Heart left ventricle (tissue), 16 donors: ENCODE data around the gene SYNJ1. TPM values are rescaled to one million over a fixed set of nuclear protein-coding genes. Genes with fewer than 3 reads are reported as not detected.
"Not testable (repeated sequence)": the region's sequence is repeated elsewhere in the genome, so short reads cannot be mapped to it uniquely, and the experiment has no call there.

Experiments
- ATAC-seq, 4 donors: fragments of 200-7000 bp; cut with Tn5 transposase; one replicate each; pipeline ENCODE4 v1.9.1; 2020 to 2022; ENCODE audit warnings: moderate library complexity in 4 of 4, mild to moderate bottlenecking in 3 of 4, moderate number of reproducible peaks in 1 of 4
- DNase-seq, 5 donors: peaks; one replicate each; pipeline ENCODE4 v3.0.0-alpha.2; 2020
- H3K27ac ChIP-seq, 12 donors: fragments of 200-600 bp; sonication (generic) in 4 of 12; one replicate each; pipeline versions ENCODE4 v1.5.0 to v1.8.0; 2016 to 2022; ENCODE audit warnings: mild to moderate bottlenecking in 2 of 12
- H3K27me3 ChIP-seq, 9 donors: fragments of 200-600 bp; sonication (generic) in 2 of 9; one replicate each; pipeline versions ENCODE4 v1.5.1 to v1.8.0; 2016 to 2022; ENCODE audit warnings: mild to moderate bottlenecking in 3 of 9
- H3K36me3 ChIP-seq, 9 donors: fragments of 200-600 bp; sonication (generic) in 2 of 9; one replicate each; pipeline versions ENCODE4 v1.5.0 to v1.8.0; 2018 to 2022; ENCODE audit warnings: mild to moderate bottlenecking in 2 of 9
- H3K4me1 ChIP-seq, 12 donors: fragments of 200-600 bp; sonication (generic) in 4 of 12; one replicate each; pipeline versions ENCODE4 v1.5.0 to v1.8.0; 2016 to 2022; ENCODE audit warnings: mild to moderate bottlenecking in 3 of 12
- H3K4me3 ChIP-seq, 12 donors: fragments of 200-600 bp; sonication (generic) in 4 of 12; one replicate each; pipeline versions ENCODE4 v1.5.0 to v1.8.0; 2017 to 2022; ENCODE audit warnings: mild to moderate bottlenecking in 9 of 12, moderate library complexity in 4 of 12
- H3K9me3 ChIP-seq, 12 donors: fragments of 200-600 bp; sonication (generic) in 4 of 12; one replicate each; pipeline versions ENCODE4 v1.5.0 to v1.8.0; 2016 to 2022; ENCODE audit warnings: mild to moderate bottlenecking in 1 of 12
- CTCF ChIP-seq, 12 donors: fragments of 200-600 bp; sonication (generic) in 4 of 12; IDR thresholded peaks; one replicate each; pipeline versions ENCODE4 v1.5.0 to v1.8.0; 2018 to 2022; ENCODE audit warnings: antibody characterized with exemption in 12 of 12, mild to moderate bottlenecking in 5 of 12
- POLR2A ChIP-seq, 2 donors: fragments of 450-650 bp; IDR thresholded peaks; one replicate each; pipeline ENCODE4 v1.6.1; 2017; ENCODE audit warnings: antibody characterized with exemption in 2 of 2, mild to moderate bottlenecking in 2 of 2, moderate library complexity in 2 of 2
- WGBS, 4 donors: extraction: QIAGEN DNeasy Blood & Tissue Kit in 2 of 4; methylation state at CpG; one replicate each; pipeline versions ENCODE4 v1.1.5 to v1.1.7; 2013 to 2018; 5-methylcytosine and 5-hydroxymethylcytosine counted together
- intact Hi-C, 10 donors: fragments of 100-400 bp; cut with DNase I; formaldehyde crosslinking; loops; one replicate each; pipeline versions ENCODE4 v1.11.1 to v1.14.2; 2022
- polyA plus RNA-seq, 2 donors: library from polyadenylated mRNA; stranded (reverse); fragments of 200-250 nt; gene quantifications; one replicate each; pipeline ENCODE4 v1.2.3, GENCODE V29; 2013
- total RNA-seq, 9 donors: library from RNA; depleted of rRNA in 2 of 9; stranded (reverse); fragments of >200 nt in 2 of 9; fragmentation: NEBNext Ultra II Directional in 3 of 9; extraction: Animal tissue kit (Norgen Biotek cat#: 25700) in 3 of 9; gene quantifications; one replicate each; pipeline versions ENCODE4 v1.1.0 to v1.2.4, GENCODE V29; 2016 to 2023
- donor health status: ischemic (EF 13 %, LVEDD 7.1; RV severe dilation, severe dysfunction).
- donor health status: healthy with polysubstance abuse.
- donor health status: DM: no; HTN: yes; CAD: no.
- donor health status: DM: no; HTN: no; CAD: no.
- donor health status: ischemic (EF 25% LVEDD 6.9; RV normal size, moderate dysfunction).
- donor health status: ischemic (EF 25% LVEDD 5.7; RV mildly dilated, moderate dysfunction).
- donor health status: healthy.
- donor health status: DM: yes; HTN: yes; CAD: no.
- donor health status: ischemic (EF 35%, LVEDD 5.7; RV mildly dilated, moderate dysfunction).
- donor health status: nonischemic (EF 11% LVEDD 7.7; RV severe dilation, severe dysfunction).
- donor health status: DM: yes; HTN: yes; CAD: no.
- donor health status: PGD.
- donor health status: ischemic (EF 29% LVEDD 5.4; RV normal size, mild dysfunction).
- donor health status: nonischemic (EF 23%, LVEDD 6.1; RV moderate dilation, normal function).

The SYNJ1 gene
- total and polyA plus RNA-seq, 11 donors, result 4.1 to 17.4 (median 10.3) TPM

GRCh38 chr21:32674731-32675130 lies 53.1 kb downstream of the SYNJ1 start:
- TF ChIP-seq CTCF (IDR thresholded peaks at IDR 0.05) (no peak), POLR2A (IDR thresholded peaks at IDR 0.05) (no peak)
- DNase-seq, result no peak
- 92 to 94% (median 94%) methylated on average over 2 of the region's 2 CpGs for WGBS, 4 donors
- intact Hi-C loops, result no loop called here
- H3K36me3 ChIP-seq, result peaks cover 0 to 91% (median 71%) of the 10 kb centered on the region in 9 donors
- H3K4me3 ChIP-seq, result no peak overlapping the region
- no peaks in the 10 kb centered on the region for H3K9me3 ChIP-seq
- no peaks in the 10 kb centered on the region for H3K27me3 ChIP-seq
- H3K4me1 ChIP-seq, result no peaks in the 10 kb centered on the region
- H3K27ac ChIP-seq, result no peak overlapping the region
- ATAC-seq, result no peak

GRCh38 chr21:32674038-32674437 lies 53.8 kb downstream of the SYNJ1 start:
- H3K36me3 ChIP-seq, result peaks cover 0 to 91% (median 71%) of the 10 kb centered on the region in 9 donors
- H3K27ac ChIP-seq, result no peak overlapping the region
- intact Hi-C loops, result no loop called here
- H3K27me3 ChIP-seq, result no peaks in the 10 kb centered on the region
- H3K4me3 ChIP-seq, result no peak overlapping the region
- TF ChIP-seq CTCF (IDR thresholded peaks at IDR 0.05) (no peak), POLR2A (IDR thresholded peaks at IDR 0.05) (no peak)
- ATAC-seq (no peak), DNase-seq (no peak)
- WGBS, 4 donors, result 97 to 100% (median 99%) methylated on average over 1 of the region's 1 CpG
- no peaks in the 10 kb centered on the region for H3K9me3 ChIP-seq
- H3K4me1 ChIP-seq, result no peaks in the 10 kb centered on the region

- intact Hi-C loops, result no loop called here
These were observed 61.6 kb downstream of the SYNJ1 start for GRCh38 chr21:32666258-32666657.

GRCh38 chr21:32664095-32664494 lies 63.7 kb downstream of the SYNJ1 start:
- H3K27me3 ChIP-seq, DNase-seq, ATAC-seq, H3K4me3 ChIP-seq, intact Hi-C loops, H3K27ac ChIP-seq, H3K4me1 ChIP-seq: not testable (repeated sequence)
- Histone ChIP-seq H3K9me3 (peaks cover 0 to 23% (median 7%) of the 10 kb centered on the region in 12 donors), H3K36me3 (peaks cover 5 to 88% (median 68%) of the 10 kb centered on the region in 9 donors)
- 96 to 100% (median 99%) methylated on average over 2 of the region's 2 CpGs for WGBS, 4 donors

More at GRCh38 chr21:32666258-32666657, 61.6 kb downstream of the SYNJ1 start:
- ATAC-seq (no peak), DNase-seq (no peak)
- Histone ChIP-seq H3K27ac (no peak overlapping the region), H3K27me3 (no peaks in the 10 kb centered on the region), H3K4me1 (no peaks in the 10 kb centered on the region), H3K9me3 (peaks cover 0 to 23% (median 7%) of the 10 kb centered on the region in 12 donors), H3K4me3 (no peak overlapping the region), H3K36me3 (peaks cover 5 to 89% (median 71%) of the 10 kb centered on the region in 9 donors)
- 86 to 94% (median 90%) methylated on average over 1 of the region's 1 CpG for WGBS, 4 donors
- TF ChIP-seq CTCF (IDR thresholded peaks at IDR 0.05), result no peak
- TF ChIP-seq POLR2A (IDR thresholded peaks at IDR 0.05), result no peak

- H3K4me3 ChIP-seq, intact Hi-C loops, H3K4me1 ChIP-seq, H3K27me3 ChIP-seq, ATAC-seq, H3K27ac ChIP-seq, DNase-seq: not testable (repeated sequence)
- peaks cover 5 to 88% (median 75%) of the 10 kb centered on the region in 9 donors for H3K36me3 ChIP-seq
- peaks cover 0 to 23% (median 7%) of the 10 kb centered on the region in 12 donors for H3K9me3 ChIP-seq
- 76 to 87% (median 82%) methylated on average over 10 of the region's 10 CpGs for WGBS, 4 donors
These were observed 65.8 kb downstream of the SYNJ1 start for GRCh38 chr21:32661981-32662380.

GRCh38 chr21:32661026-32661782 lies 66.6 kb downstream of the SYNJ1 start:
- H3K4me3 ChIP-seq, intact Hi-C loops, H3K27ac ChIP-seq, H3K27me3 ChIP-seq, H3K4me1 ChIP-seq, ATAC-seq, DNase-seq: not testable (repeated sequence)
- H3K36me3 ChIP-seq, result peaks cover 5 to 88% (median 79%) of the 10 kb centered on the region in 9 donors
- 90 to 91% (median 90%) methylated on average over 11 to 13 of the region's 13 CpGs for WGBS, 4 donors
- peaks cover 0 to 23% (median 7%) of the 10 kb centered on the region in 12 donors for H3K9me3 ChIP-seq
